ENCODE measurements around the gene WDHD1. TPM values are rescaled to one million over a fixed set of nuclear protein-coding genes. Genes with fewer than 3 reads are reported as not detected.

Gene WDHD1
- total RNA-seq, 6 experiments from 2014 or later, result 9.8 to 20.3 (median 17.8) TPM

- no peak for DNase-seq
- H3K4me1 Mint-ChIP-seq (ENCODE audit: low read depth), result peaks cover 51% of the 10 kb centered on the region
- no peak overlapping the region for H3K4me3 Mint-ChIP-seq
- H3K27me3 Mint-ChIP-seq (ENCODE audit: insufficient read depth), result 0 out of 2 replicates have a peak, but pooled peaks cover 2% of the 10 kb centered on the region
- H3K9me3 Mint-ChIP-seq, result no peaks in the 10 kb centered on the region
- H3K36me3 Mint-ChIP-seq (ENCODE audit: low read depth), result peaks cover 59% of the 10 kb centered on the region
- no peak overlapping the region for H3K27ac Mint-ChIP-seq
- TF ChIP-seq, protein P1, sequence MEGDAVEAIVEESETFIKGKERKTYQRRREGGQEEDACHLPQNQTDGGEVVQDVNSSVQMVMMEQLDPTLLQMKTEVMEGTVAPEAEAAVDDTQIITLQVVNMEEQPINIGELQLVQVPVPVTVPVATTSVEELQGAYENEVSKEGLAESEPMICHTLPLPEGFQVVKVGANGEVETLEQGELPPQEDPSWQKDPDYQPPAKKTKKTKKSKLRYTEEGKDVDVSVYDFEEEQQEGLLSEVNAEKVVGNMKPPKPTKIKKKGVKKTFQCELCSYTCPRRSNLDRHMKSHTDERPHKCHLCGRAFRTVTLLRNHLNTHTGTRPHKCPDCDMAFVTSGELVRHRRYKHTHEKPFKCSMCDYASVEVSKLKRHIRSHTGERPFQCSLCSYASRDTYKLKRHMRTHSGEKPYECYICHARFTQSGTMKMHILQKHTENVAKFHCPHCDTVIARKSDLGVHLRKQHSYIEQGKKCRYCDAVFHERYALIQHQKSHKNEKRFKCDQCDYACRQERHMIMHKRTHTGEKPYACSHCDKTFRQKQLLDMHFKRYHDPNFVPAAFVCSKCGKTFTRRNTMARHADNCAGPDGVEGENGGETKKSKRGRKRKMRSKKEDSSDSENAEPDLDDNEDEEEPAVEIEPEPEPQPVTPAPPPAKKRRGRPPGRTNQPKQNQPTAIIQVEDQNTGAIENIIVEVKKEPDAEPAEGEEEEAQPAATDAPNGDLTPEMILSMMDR (IDR thresholded peaks at IDR 0.05), result no peak
Measured at GRCh38 chr14:55057919-55058318, 31.0 kb upstream of the WDHD1 start.

DNA sequence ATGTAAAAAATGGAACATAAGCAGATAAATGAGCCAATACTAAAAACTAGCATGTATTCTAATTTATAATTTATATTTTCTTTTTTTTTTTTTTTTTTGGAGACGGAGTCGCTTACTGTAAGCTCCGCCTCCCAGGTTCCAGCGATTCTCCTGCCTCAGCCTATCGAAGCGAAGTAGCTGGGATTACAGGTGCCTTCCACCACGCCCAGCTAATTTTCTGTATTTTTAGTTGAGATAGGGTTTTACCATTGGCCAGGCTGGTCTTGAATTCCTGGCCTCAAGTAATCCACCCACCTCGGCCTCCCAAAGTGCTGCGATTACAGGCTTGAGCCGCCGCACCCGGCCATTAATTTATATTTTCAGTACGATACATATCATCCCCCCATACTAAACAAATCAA lies 27.2 kb upstream of the WDHD1 start:
- no peaks in the 10 kb centered on the region for H3K27me3 Mint-ChIP-seq (ENCODE audit: insufficient read depth)

DNA sequence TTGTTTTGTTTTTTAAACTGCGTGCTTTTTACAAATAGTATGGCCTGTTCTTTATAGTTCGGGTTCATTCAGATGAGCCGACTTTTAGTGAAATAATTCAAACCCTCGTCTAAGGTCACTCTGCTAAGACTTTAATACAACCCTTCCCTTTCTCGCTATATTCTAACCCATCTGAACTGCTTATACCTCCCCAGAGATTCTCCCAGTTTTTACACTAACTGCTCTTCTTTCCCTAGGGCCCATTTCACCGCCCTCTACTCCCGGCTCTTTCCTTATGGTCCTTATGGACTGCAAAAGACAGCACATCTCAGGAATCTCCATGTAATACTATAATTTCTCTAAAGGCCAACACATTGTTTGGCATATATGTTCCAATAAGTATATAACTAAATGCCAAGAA lies 26.6 kb upstream of the WDHD1 start:
- Mint-ChIP-seq H3K4me1 (ENCODE audit: low read depth) (peaks cover 43% of the 10 kb centered on the region), H3K9me3 (no peaks in the 10 kb centered on the region), H3K27me3 (ENCODE audit: insufficient read depth) (no peaks in the 10 kb centered on the region), H3K27ac (peak overlapping the region; percentile 99), H3K36me3 (ENCODE audit: low read depth) (peaks cover 45% of the 10 kb centered on the region), H3K4me3 (peak overlapping the region; percentile 89)
- DNase-seq, result no peak
- TF ChIP-seq, protein P1 (IDR thresholded peaks at IDR 0.05), result no peak

More for the DNA sequence above, 27.2 kb upstream of the WDHD1 start:
- H3K4me1 Mint-ChIP-seq (ENCODE audit: low read depth), result peaks cover 47% of the 10 kb centered on the region
- H3K27ac Mint-ChIP-seq, result peak overlapping the region; percentile 9
- DNase-seq, result no peak
- no peaks in the 10 kb centered on the region for H3K9me3 Mint-ChIP-seq
- TF ChIP-seq, protein P1 (IDR thresholded peaks at IDR 0.05), result no peak
- peaks cover 46% of the 10 kb centered on the region for H3K36me3 Mint-ChIP-seq (ENCODE audit: low read depth)
- H3K4me3 Mint-ChIP-seq, result peak overlapping the region; percentile 34; the same call in 1 of the 2 replicates

DNA sequence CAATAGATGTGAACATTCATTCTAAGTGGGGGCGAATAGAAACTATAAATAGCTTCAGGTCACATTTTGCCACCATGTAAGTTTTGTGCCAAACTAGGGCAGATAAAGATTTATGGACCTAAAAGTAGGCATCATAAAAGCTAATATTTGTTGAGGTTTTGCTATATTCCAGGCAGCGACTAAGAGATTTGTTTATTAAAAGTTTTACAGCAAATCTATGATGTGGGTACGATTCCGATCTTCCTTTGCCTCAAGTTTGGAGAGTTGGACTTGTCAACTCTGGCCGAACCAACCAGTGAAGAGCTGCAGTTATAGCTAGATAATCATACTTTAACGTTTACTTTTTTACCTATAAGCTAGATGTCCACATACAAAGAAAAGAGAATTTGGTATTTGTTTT lies 26.1 kb upstream of the WDHD1 start:
- peak overlapping the region; percentile 89 for H3K4me3 Mint-ChIP-seq
- H3K9me3 Mint-ChIP-seq, result no peaks in the 10 kb centered on the region
- no peak for DNase-seq
- no peaks in the 10 kb centered on the region for H3K27me3 Mint-ChIP-seq (ENCODE audit: insufficient read depth)
- peaks cover 41% of the 10 kb centered on the region for H3K36me3 Mint-ChIP-seq (ENCODE audit: low read depth)
- peak overlapping the region; percentile 99 for H3K27ac Mint-ChIP-seq
- peaks cover 38% of the 10 kb centered on the region for H3K4me1 Mint-ChIP-seq (ENCODE audit: low read depth)
- TF ChIP-seq, protein P1 (IDR thresholded peaks at IDR 0.05), result no peak

DNA sequence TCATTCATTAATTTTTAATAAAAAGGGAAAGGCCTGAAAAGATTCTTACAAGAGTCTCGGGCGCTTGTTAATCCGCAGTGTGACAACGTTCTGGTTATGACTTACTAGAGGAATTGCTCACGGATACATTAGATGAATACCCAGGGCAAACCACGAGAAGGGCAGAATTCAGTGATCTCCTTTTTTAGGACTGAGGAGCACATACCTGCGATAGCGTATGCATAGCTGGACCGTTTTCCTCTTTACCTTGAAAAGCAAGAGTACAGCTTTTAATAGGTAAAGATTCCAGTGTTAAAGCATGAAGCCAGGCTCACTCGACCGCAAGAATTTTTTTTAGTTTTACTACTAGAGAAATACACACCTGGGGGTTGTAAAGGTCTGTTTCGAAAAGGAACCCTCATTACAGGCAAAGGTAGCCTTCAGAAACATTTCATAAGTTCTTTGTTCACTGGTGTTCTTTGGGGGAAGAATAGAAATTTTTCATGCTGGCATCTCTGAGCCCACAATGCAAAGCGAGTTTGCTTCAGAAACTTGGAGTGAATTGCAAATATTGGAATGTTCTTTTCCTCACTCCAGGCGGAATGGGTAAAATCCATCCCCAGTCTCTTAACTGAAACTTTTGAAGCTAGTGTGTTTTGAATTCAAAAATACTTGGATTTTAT lies 25.5 kb upstream of the WDHD1 start:
- TF ChIP-seq, protein P1 (IDR thresholded peaks at IDR 0.05), result no peak
- no peaks in the 10 kb centered on the region for H3K9me3 Mint-ChIP-seq
- DNase-seq, result no peak
- H3K4me3 Mint-ChIP-seq, result peak overlapping the region; percentile 89
- peaks cover 38% of the 10 kb centered on the region for H3K4me1 Mint-ChIP-seq (ENCODE audit: low read depth)
- peaks cover 37% of the 10 kb centered on the region for H3K36me3 Mint-ChIP-seq (ENCODE audit: low read depth)
- no peaks in the 10 kb centered on the region for H3K27me3 Mint-ChIP-seq (ENCODE audit: insufficient read depth)
- peak overlapping the region; percentile 99 for H3K27ac Mint-ChIP-seq
